Smooth muscle cell (in vitro differentiated cells): ENCODE measurements around the gene KMT2C. TPM values are rescaled to one million over a fixed set of nuclear protein-coding genes. Genes with fewer than 3 reads are reported as not detected.

Source experiments
- DNase-seq: peaks from one replicate; lab custom pipeline; 2025; ENCODE audit not compliant: unreplicated experiment; lab: John Stamatoyannopoulos, UW
- H2AFZ ChIP-seq: fragments of 200-600 bp; sonication (generic); 2 replicates; pipeline ENCODE4 v1.6.0; 2016; ENCODE audit warnings: antibody characterized with exemption, low read depth, mild to moderate bottlenecking
- H3F3A ChIP-seq: fragments of 200-600 bp; sonication (generic); 2 replicates; pipeline ENCODE4 v1.6.0; 2017; ENCODE audit warnings: antibody characterized with exemption, low read depth
- H3K27ac ChIP-seq: fragments of 200-600 bp; sonication (generic); 2 replicates; pipeline ENCODE4 v1.5.1; 2016; ENCODE audit warnings: low read depth, mild to moderate bottlenecking
- H3K27me3 ChIP-seq: fragments of 200-600 bp; sonication (generic); 2 replicates; pipeline ENCODE4 v1.6.1; 2016; ENCODE audit warnings: low read depth, mild to moderate bottlenecking
- H3K36me3 ChIP-seq: fragments of 200-600 bp; sonication (generic); 2 replicates; pipeline ENCODE4 v1.5.1; 2016; ENCODE audit warnings: low read depth
- H3K4me1 ChIP-seq: fragments of 200-600 bp; sonication (generic); 2 replicates; pipeline ENCODE4 v1.5.1; 2016; ENCODE audit warnings: low read depth
- H3K4me2 ChIP-seq: fragments of 200-600 bp; sonication (generic); 2 replicates; pipeline ENCODE4 v1.6.0; 2016; ENCODE audit warnings: mild to moderate bottlenecking
- H3K4me3 ChIP-seq: fragments of 200-600 bp; sonication (generic); 2 replicates; pipeline ENCODE4 v1.5.1; 2016; ENCODE audit warnings: mild to moderate bottlenecking
- H3K79me2 ChIP-seq: fragments of 200-600 bp; sonication (generic); 2 replicates; pipeline ENCODE4 v1.6.0; 2016; ENCODE audit warnings: low read depth, mild to moderate bottlenecking
- H3K9ac ChIP-seq: fragments of 200-600 bp; sonication (generic); 2 replicates; pipeline ENCODE4 v1.6.0; 2016; ENCODE audit warnings: low read depth
- H3K9me3 ChIP-seq: fragments of 200-600 bp; sonication (generic); replicated peaks from 2 replicates; pipeline ENCODE4 v1.5.1; 2016; ENCODE audit warnings: low read depth
- H4K20me1 ChIP-seq: fragments of 200-600 bp; sonication (generic); 2 replicates; pipeline ENCODE4 v1.6.0; 2016; ENCODE audit warnings: low read depth
- WGBS: methylation state at CpG from one replicate; pipeline ENCODE4 v1.1.7; 2016; ENCODE audit warnings: low lambda C conversion rate; 5-methylcytosine and 5-hydroxymethylcytosine counted together
- polyA plus RNA-seq: library from polyadenylated mRNA; unstranded; fragments of >200 nt; fragmentation: Nextera tagmentation; extraction: Ambion mirVana; gene quantifications from 2 replicates; pipeline ENCODE4 v1.2.1, GENCODE V29; 2016
- total RNA-seq: library from RNA; depleted of rRNA; stranded (reverse); fragments of >200 nt; gene quantifications from 2 replicates; pipeline ENCODE4 v1.2.3, GENCODE V29; 2014
- TF ChIP-seq, protein P1 (sequence below): fragments of 200-600 bp; sonication (generic); IDR thresholded peaks from 2 replicates; pipeline ENCODE4 v1.5.1; 2017; ENCODE audit warnings: borderline replicate concordance, mild to moderate bottlenecking, antibody characterized with exemption; ENCODE audit not compliant: insufficient read depth, poor library complexity, severe bottlenecking

KMT2C gene
- total and polyA plus RNA-seq, 2 experiments from 2014 or later = 10.1 to 36.7 TPM

GRCh38 chr7:152128252-152128651, 307.6 kb downstream of the KMT2C start:
- Histone ChIP-seq H2AFZ (no peak overlapping the region), H3K9ac (no peak overlapping the region), H3K4me1 (no peaks in the 10 kb centered on the region), H3K27me3 (no peaks in the 10 kb centered on the region), H3F3A (no peaks in the 10 kb centered on the region), H4K20me1 (no peaks in the 10 kb centered on the region), H3K79me2 (no peaks in the 10 kb centered on the region), H3K36me3 (peaks cover 28% of the 10 kb centered on the region), H3K27ac (no peak overlapping the region), H3K4me3 (no peak overlapping the region), H3K9me3 (no peaks in the 10 kb centered on the region), H3K4me2 (no peak overlapping the region)
- TF ChIP-seq, protein P1, sequence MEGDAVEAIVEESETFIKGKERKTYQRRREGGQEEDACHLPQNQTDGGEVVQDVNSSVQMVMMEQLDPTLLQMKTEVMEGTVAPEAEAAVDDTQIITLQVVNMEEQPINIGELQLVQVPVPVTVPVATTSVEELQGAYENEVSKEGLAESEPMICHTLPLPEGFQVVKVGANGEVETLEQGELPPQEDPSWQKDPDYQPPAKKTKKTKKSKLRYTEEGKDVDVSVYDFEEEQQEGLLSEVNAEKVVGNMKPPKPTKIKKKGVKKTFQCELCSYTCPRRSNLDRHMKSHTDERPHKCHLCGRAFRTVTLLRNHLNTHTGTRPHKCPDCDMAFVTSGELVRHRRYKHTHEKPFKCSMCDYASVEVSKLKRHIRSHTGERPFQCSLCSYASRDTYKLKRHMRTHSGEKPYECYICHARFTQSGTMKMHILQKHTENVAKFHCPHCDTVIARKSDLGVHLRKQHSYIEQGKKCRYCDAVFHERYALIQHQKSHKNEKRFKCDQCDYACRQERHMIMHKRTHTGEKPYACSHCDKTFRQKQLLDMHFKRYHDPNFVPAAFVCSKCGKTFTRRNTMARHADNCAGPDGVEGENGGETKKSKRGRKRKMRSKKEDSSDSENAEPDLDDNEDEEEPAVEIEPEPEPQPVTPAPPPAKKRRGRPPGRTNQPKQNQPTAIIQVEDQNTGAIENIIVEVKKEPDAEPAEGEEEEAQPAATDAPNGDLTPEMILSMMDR = no peak
- no peak for DNase-seq
- 98% methylated on average over 20 of the region's 20 CpGs for WGBS

- Histone ChIP-seq H3K9me3 (no peaks in the 10 kb centered on the region), H3K4me3 (no peak overlapping the region), H3K4me1 (no peaks in the 10 kb centered on the region), H3K9ac (no peak overlapping the region), H3K79me2 (no peaks in the 10 kb centered on the region), H3K36me3 (peaks cover 31% of the 10 kb centered on the region), H3K27me3 (no peaks in the 10 kb centered on the region), H3F3A (no peaks in the 10 kb centered on the region), H3K4me2 (no peak overlapping the region), H4K20me1 (no peaks in the 10 kb centered on the region), H2AFZ (no peak overlapping the region), H3K27ac (no peak overlapping the region)
- no peak for DNase-seq
- whole genome bisulfite sequencing = 97% methylated on average over 19 of the region's 19 CpGs
- TF ChIP-seq, protein P1 = no peak
These were observed 308.6 kb downstream of the KMT2C start for GRCh38 chr7:152127229-152127628.

DNA sequence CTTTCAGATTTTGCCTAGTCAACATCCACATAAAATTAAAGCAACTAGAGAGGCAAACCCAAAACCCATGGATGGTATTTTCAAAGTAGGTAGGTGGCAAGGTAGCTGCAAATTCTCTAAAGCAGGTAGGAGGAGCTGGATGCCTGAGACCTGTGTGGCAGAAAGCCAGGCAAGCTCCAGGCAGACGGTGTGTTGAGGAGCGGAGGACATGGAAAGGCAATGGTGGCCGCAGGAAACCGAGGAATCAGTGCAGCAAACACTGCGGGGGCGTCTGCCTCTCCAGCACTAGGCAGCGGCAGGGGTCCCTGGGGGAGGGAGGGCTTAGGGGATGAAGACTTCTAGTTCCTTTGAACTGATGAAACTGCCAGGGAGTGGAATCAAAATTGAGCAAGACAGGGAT, 309.1 kb downstream of the KMT2C start:
- H3K9me3 ChIP-seq = no peaks in the 10 kb centered on the region
- no peaks in the 10 kb centered on the region for H3K27me3 ChIP-seq
- no peak overlapping the region for H3K27ac ChIP-seq
- TF ChIP-seq, protein P1 = no peak
- WGBS = 98% methylated on average over 7 of the region's 7 CpGs
- no peak overlapping the region for H3K4me2 ChIP-seq
- H3K4me3 ChIP-seq = no peak overlapping the region
- H2AFZ ChIP-seq = no peak overlapping the region
- no peaks in the 10 kb centered on the region for H3F3A ChIP-seq
- H3K79me2 ChIP-seq = no peaks in the 10 kb centered on the region
- no peaks in the 10 kb centered on the region for H3K4me1 ChIP-seq
- peaks cover 31% of the 10 kb centered on the region for H3K36me3 ChIP-seq
- H3K9ac ChIP-seq = no peak overlapping the region
- DNase-seq = no peak
- no peaks in the 10 kb centered on the region for H4K20me1 ChIP-seq

DNA sequence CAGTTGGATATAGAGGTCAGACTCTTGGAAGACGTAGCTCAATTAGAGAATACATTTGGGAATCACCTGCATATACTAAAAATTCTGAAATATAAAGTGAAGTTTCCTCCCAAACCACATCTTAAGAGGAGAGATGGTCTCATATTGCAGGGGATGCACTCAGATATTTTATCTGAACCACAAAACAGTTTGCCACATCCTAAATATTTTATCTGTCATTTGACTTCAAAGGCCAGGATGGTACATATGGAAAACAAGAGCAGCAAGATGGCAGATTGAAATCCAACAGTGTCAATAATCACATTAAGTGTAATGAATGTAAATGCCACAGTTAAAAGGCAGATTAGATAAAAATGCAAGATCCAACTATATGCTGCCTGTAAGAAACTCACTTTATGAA, 313.3 kb downstream of the KMT2C start:
- Histone ChIP-seq H3K4me3 (no peak overlapping the region), H3K79me2 (no peaks in the 10 kb centered on the region), H3K27ac (no peak overlapping the region), H4K20me1 (no peaks in the 10 kb centered on the region), H3F3A (no peaks in the 10 kb centered on the region), H3K36me3 (peaks cover 54% of the 10 kb centered on the region), H3K27me3 (no peaks in the 10 kb centered on the region), H2AFZ (no peak overlapping the region), H3K9me3 (no peaks in the 10 kb centered on the region), H3K9ac (no peak overlapping the region), H3K4me1 (no peaks in the 10 kb centered on the region), H3K4me2 (no peak overlapping the region)
- TF ChIP-seq, protein P1 = no peak
- DNase-seq = no peak
- 91% methylated on average over 1 of the region's 1 CpG for WGBS
